Memory B cell (primary cell): ENCODE measurements around the gene TBR1.

Source experiments
- ATAC-seq: fragments of 150-1000 bp; cut with Tn5 transposase; 2 replicates; pipeline ENCODE4 v1.10.0; 2021; ENCODE audit warnings: low read depth, mild to moderate bottlenecking, moderate library complexity
- DNase-seq, 2 donors: peaks; one replicate each; pipeline ENCODE4 v3.0.0; 2022; ENCODE audit warnings: low spot score in 2 of 2
- H3K27ac Mint-ChIP-seq: one replicate; pipeline ENCODE4 v1.8.0; 2022; ENCODE audit warnings: mild to moderate bottlenecking, moderate library complexity, mixed read lengths
- H3K27me3 Mint-ChIP-seq: one replicate; pipeline ENCODE4 v1.8.0; 2022; ENCODE audit warnings: mixed read lengths
- H3K36me3 Mint-ChIP-seq: one replicate; pipeline ENCODE4 v1.8.0; 2022; ENCODE audit warnings: mild to moderate bottlenecking, mixed read lengths
- H3K4me1 Mint-ChIP-seq: one replicate; pipeline ENCODE4 v1.8.0; 2022; ENCODE audit warnings: mixed read lengths
- H3K4me3 Mint-ChIP-seq: one replicate; pipeline ENCODE4 v1.8.0; 2022; ENCODE audit warnings: mild to moderate bottlenecking, moderate library complexity, mixed read lengths
- H3K9me3 Mint-ChIP-seq: one replicate; pipeline ENCODE4 v1.8.0; 2022; ENCODE audit warnings: mixed read lengths

TBR1 gene

DNA sequence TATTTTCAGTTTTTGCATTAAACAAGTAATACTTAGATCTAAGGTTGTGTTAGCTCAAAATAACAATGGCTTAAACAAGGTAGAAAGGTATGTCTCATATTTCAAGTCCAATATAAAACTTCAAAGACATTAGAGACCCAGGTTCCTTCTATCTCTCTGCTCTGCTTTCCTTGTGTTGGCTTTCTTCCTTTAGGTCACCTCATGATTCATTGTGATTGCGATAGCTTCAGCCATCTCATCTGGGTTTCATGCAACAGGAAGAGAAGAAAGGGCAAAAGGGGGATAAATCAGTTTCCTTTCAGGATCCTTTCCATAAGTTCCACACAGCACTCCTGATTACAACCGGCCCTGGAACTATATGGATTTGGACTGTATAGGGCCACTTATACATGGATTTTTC is 16.0 kb upstream of the TBR1 start:
- DNase-seq (no peak), ATAC-seq (no peak)
- no peaks in the 10 kb centered on the region for H3K27me3 Mint-ChIP-seq
- H3K4me3 Mint-ChIP-seq: no peak overlapping the region
- no peaks in the 10 kb centered on the region for H3K9me3 Mint-ChIP-seq
- H3K4me1 Mint-ChIP-seq: no peaks in the 10 kb centered on the region
- peaks cover 31% of the 10 kb centered on the region for H3K36me3 Mint-ChIP-seq
- no peak overlapping the region for H3K27ac Mint-ChIP-seq

GRCh38 chr2:161402297-161402696 is 13.8 kb upstream of the TBR1 start:
- Mint-ChIP-seq H3K4me1 (no peaks in the 10 kb centered on the region), H3K27ac (no peak overlapping the region), H3K27me3 (no peaks in the 10 kb centered on the region), H3K4me3 (no peak overlapping the region), H3K9me3 (no peaks in the 10 kb centered on the region), H3K36me3 (peaks cover 14% of the 10 kb centered on the region)
- no peak for ATAC-seq
- DNase-seq: no peak

DNA sequence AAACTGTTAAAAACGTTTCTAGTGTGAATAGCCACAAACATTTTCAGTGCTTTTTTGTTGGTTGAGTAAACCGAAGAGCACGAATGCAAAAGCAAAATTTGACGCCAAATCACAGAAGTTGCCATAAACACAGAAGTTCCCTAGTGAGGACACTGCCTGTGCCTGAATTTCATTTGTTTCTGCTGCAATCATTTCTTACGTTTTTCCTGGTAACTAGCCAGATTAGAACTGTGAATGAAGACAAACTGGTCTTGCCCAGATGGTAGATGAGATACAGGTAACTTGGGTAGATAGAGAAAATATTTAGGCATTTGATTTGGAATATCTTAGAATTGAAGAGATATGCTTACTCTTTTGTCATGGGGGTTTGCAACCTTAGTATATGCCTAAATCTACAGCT is 9.8 kb upstream of the TBR1 start:
- Mint-ChIP-seq H3K4me3 (no peak overlapping the region), H3K4me1 (peaks cover 2% of the 10 kb centered on the region), H3K36me3 (peaks cover 14% of the 10 kb centered on the region), H3K9me3 (no peaks in the 10 kb centered on the region), H3K27ac (no peak overlapping the region), H3K27me3 (no peaks in the 10 kb centered on the region)
- DNase-seq (no peak), ATAC-seq (no peak)

- DNase-seq (no peak), ATAC-seq (no peak)
- Mint-ChIP-seq H3K36me3 (peaks cover 8% of the 10 kb centered on the region), H3K4me3 (no peak overlapping the region), H3K9me3 (no peaks in the 10 kb centered on the region), H3K4me1 (peaks cover 2% of the 10 kb centered on the region), H3K27ac (no peak overlapping the region), H3K27me3 (no peaks in the 10 kb centered on the region)
These were observed 8.5 kb upstream of the TBR1 start for GRCh38 chr2:161407597-161407996.

GRCh38 chr2:161409308-161409907 is 6.7 kb upstream of the TBR1 start:
- Mint-ChIP-seq H3K9me3 (no peaks in the 10 kb centered on the region), H3K4me1 (peaks cover 5% of the 10 kb centered on the region), H3K36me3 (peaks cover 7% of the 10 kb centered on the region), H3K27me3 (peaks cover 3% of the 10 kb centered on the region), H3K4me3 (no peak overlapping the region), H3K27ac (no peak overlapping the region)
- DNase-seq: no peak
- ATAC-seq: no peak

- ATAC-seq: no peak
- Mint-ChIP-seq H3K4me3 (no peak overlapping the region), H3K9me3 (no peaks in the 10 kb centered on the region), H3K4me1 (peaks cover 24% of the 10 kb centered on the region), H3K27ac (no peak overlapping the region), H3K27me3 (peaks cover 20% of the 10 kb centered on the region), H3K36me3 (peaks cover 7% of the 10 kb centered on the region)
- no peak for DNase-seq
These were observed 3.8 kb upstream of the TBR1 start for GRCh38 chr2:161412346-161412745.

GRCh38 chr2:161414042-161415033 is 1.8 kb upstream of the TBR1 start:
- Mint-ChIP-seq H3K4me1 (peaks cover 37% of the 10 kb centered on the region), H3K36me3 (peaks cover 5% of the 10 kb centered on the region), H3K27me3 (peaks cover 31% of the 10 kb centered on the region), H3K4me3 (peak overlapping the region; percentile 72), H3K9me3 (no peaks in the 10 kb centered on the region), H3K27ac (no peak overlapping the region)
- peak in 1 of 2 donors; percentile 23 for DNase-seq
- ATAC-seq: peak; percentile 55

- H3K9me3 Mint-ChIP-seq: no peaks in the 10 kb centered on the region
- H3K27me3 Mint-ChIP-seq: peaks cover 31% of the 10 kb centered on the region
- ATAC-seq (peak; percentile 44), DNase-seq (peak in 1 of 2 donors; percentile 28)
- H3K36me3 Mint-ChIP-seq: peaks cover 3% of the 10 kb centered on the region
- peaks cover 37% of the 10 kb centered on the region for H3K4me1 Mint-ChIP-seq
- H3K27ac Mint-ChIP-seq: no peak overlapping the region
- peak overlapping the region; percentile 72 for H3K4me3 Mint-ChIP-seq
These were observed 787 bp upstream of the TBR1 start for GRCh38 chr2:161415034-161415986.

DNA sequence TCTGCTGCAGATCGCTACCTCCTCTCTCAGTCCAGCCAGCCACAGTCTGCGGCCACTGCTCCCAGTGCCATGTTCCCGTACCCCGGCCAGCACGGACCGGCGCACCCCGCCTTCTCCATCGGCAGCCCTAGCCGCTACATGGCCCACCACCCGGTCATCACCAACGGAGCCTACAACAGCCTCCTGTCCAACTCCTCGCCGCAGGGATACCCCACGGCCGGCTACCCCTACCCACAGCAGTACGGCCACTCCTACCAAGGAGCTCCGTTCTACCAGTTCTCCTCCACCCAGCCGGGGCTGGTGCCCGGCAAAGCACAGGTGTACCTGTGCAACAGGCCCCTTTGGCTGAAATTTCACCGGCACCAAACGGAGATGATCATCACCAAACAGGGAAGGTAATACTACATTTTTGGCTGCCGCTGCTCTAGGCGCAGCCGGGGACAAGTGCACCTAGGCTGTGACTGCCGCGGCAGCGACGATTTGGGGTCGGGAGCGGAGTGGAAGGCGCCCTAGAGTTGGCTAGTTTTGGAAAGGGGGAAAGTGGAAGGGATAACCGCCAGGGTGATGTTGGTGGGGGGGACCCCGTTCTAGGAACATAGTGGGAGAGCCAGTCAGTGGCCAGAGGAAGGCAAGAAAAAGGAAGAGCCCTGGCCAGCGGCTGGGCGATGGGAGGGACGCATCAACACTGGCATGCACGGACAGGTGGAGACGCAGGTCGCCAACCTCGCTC is 776 bp downstream of the TBR1 start:
- no peaks in the 10 kb centered on the region for H3K36me3 Mint-ChIP-seq
- peak; percentile 18 for ATAC-seq
- H3K27me3 Mint-ChIP-seq: peaks cover 41% of the 10 kb centered on the region
- H3K4me3 Mint-ChIP-seq: peak overlapping the region; percentile 51
- peaks cover 37% of the 10 kb centered on the region for H3K4me1 Mint-ChIP-seq
- no peak overlapping the region for H3K27ac Mint-ChIP-seq
- DNase-seq: peak in 1 of 2 donors; percentile 26
- H3K9me3 Mint-ChIP-seq: no peaks in the 10 kb centered on the region

DNA sequence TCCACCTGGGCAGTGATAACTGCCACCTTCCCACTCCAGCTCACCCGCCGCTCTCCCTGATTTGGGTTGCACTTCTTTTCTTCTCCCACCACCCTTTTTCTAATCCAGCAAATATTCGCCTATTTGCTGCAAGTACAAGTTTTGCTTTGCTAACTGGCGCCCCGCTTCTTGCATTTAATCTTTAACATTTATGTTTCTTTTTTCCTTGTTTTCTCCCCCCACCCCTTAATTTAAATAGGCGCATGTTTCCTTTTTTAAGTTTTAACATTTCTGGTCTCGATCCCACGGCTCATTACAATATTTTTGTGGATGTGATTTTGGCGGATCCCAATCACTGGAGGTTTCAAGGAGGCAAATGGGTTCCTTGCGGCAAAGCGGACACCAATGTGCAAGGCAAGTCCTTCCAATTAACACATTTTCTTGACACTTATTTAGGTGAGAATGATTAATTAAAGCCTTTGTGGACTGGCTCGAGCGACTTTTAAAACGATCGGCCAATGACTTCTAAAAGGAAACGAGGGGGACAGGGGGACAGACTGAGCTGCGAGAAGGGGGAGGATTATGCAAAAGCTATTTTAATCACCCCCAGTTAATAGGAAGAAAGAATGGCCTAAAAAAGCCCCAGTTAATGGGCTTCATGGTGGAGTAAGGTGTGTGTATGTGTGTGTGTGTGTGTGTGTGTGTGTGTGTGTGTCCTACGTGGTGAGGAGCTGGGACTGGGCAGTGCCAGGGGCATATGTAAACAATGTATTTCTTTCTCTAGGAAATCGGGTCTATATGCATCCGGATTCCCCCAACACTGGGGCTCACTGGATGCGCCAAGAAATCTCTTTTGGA is 1.6 kb downstream of the TBR1 start:
- Mint-ChIP-seq H3K4me3 (no peak overlapping the region), H3K27ac (no peak overlapping the region)

GRCh38 chr2:161418275-161418714 is 2.2 kb downstream of the TBR1 start:
- peak in 1 of 2 donors; percentile 13 for DNase-seq
- Mint-ChIP-seq H3K36me3 (no peaks in the 10 kb centered on the region), H3K4me1 (peaks cover 37% of the 10 kb centered on the region), H3K9me3 (no peaks in the 10 kb centered on the region), H3K27me3 (peaks cover 48% of the 10 kb centered on the region), H3K27ac (no peak overlapping the region), H3K4me3 (no peak overlapping the region)
- ATAC-seq: no peak

More for the DNA sequence above, 1.6 kb downstream of the TBR1 start:
- no peak for DNase-seq
- peaks cover 45% of the 10 kb centered on the region for H3K27me3 Mint-ChIP-seq
- no peaks in the 10 kb centered on the region for H3K36me3 Mint-ChIP-seq
- no peaks in the 10 kb centered on the region for H3K9me3 Mint-ChIP-seq
- H3K4me1 Mint-ChIP-seq: peaks cover 37% of the 10 kb centered on the region
- no peak for ATAC-seq

DNA sequence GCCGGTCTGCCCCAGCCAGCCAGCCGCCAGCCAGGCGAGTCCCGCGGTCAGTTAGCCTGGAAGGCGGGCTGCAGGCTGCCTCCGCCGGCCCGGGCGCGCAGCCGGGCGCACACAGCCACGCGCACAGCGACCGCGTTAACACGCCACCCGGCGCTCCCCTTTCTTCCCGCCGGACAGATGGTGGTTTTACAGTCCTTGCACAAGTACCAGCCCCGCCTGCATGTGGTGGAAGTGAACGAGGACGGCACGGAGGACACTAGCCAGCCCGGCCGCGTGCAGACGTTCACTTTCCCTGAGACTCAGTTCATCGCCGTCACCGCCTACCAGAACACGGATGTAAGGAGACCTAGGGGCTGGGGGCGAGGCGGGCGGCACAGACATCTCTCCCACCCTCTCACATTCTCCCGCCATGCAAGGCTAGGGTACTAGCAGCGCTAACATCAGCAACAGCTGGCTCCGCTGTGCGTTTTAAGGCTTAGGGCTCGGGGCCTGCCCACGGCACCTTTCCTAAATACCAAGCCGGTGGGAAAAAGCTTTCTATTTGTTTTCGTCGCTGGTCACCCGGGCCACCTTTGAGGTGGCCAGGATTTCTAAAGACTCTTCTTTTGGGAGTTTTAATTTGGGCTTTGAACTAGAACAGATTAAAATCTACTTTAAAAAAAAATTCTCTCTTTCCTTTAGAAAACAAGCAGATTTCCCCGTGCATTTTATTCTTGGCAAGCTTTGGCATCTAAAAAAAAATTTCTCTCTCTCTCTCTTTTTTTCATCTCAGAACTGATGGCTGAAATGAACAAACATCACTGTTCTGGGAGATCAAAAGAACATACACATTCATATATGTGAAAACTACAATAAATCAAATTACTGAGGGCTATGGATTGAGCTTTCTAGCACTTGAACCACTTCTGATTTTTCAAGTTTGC is 2.9 kb downstream of the TBR1 start:
- Mint-ChIP-seq H3K9me3 (no peaks in the 10 kb centered on the region), H3K4me1 (peaks cover 35% of the 10 kb centered on the region), H3K27ac (peak overlapping the region; percentile 65), H3K36me3 (no peaks in the 10 kb centered on the region), H3K27me3 (peaks cover 45% of the 10 kb centered on the region), H3K4me3 (peak overlapping the region; percentile 65)
- DNase-seq (peak in 1 of 2 donors; percentile 14), ATAC-seq (no peak)
